H1 (cell line): ENCODE results near the gene HSPA2. TPM values are rescaled to one million over a fixed set of nuclear protein-coding genes. Genes with fewer than 3 reads are reported as not detected.

ENCODE experiments used
- CTCF ChIA-PET: fragments of 300-600 bp; sonication (Branson Sonifier 250); formaldehyde crosslinking; loops from one replicate; lab custom pipeline; 2021; ENCODE audit not compliant: partially characterized antibody; lab: Charles Lee
- POLR2A ChIA-PET: fragments of 300-600 bp; sonication (Branson Sonifier 250); formaldehyde crosslinking; loops from one replicate; lab custom pipeline; 2021; ENCODE audit warnings: inconsistent platforms; ENCODE audit not compliant: partially characterized antibody; lab: Charles Lee
- DNase-seq, 2 experiments: peaks; one replicate each; pipeline versions ENCODE4 v3.0.0 to v3.0.0-alpha.2; 2010 to 2022; ENCODE audit warnings: low spot score in 2 of 2, low read depth in 1 of 2, mixed read lengths in 1 of 2
- FAIRE-seq: peaks from 2 replicates; lab custom pipeline; 2011; peaks lifted over from hg19 to GRCh38; lab: Jason Lieb, UNC
- H2AFZ ChIP-seq: 2 replicates; pipeline ENCODE4 v1.8.1; 2012; ENCODE audit warnings: low read length, inconsistent platforms
- H2AK5ac ChIP-seq: 2 replicates; pipeline ENCODE4 v1.6.1; 2013; ENCODE audit warnings: low read depth, low read length
- H2BK120ac ChIP-seq: replicated peaks from 2 replicates; pipeline ENCODE3; 2013; ENCODE audit warnings: low read depth, low read length, inconsistent platforms
- H2BK12ac ChIP-seq: 2 replicates; pipeline ENCODE4 v1.6.1; 2013; ENCODE audit warnings: low read depth, low read length
- H2BK15ac ChIP-seq: 2 replicates; pipeline ENCODE4 v1.6.1; 2013; ENCODE audit warnings: low read length
- H2BK20ac ChIP-seq: 2 replicates; pipeline ENCODE4 v1.6.1; 2013; ENCODE audit warnings: low read length
- H2BK5ac ChIP-seq: 2 replicates; pipeline ENCODE4 v1.6.1; 2013; ENCODE audit warnings: low read depth, low read length
- H3K14ac ChIP-seq: 2 replicates; pipeline ENCODE4 v1.6.1; 2013; ENCODE audit warnings: inconsistent platforms; ENCODE audit not compliant: insufficient read length
- H3K18ac ChIP-seq: 2 replicates; pipeline ENCODE4 v1.6.1; 2013; ENCODE audit warnings: low read length; ENCODE audit errors: extremely low read depth
- H3K23ac ChIP-seq: 2 replicates; pipeline ENCODE4 v1.6.1; 2013; ENCODE audit warnings: inconsistent platforms; ENCODE audit not compliant: insufficient read length
- H3K23me2 ChIP-seq: 2 replicates; pipeline ENCODE4 v1.6.1; 2013; ENCODE audit warnings: low read depth, low read length
- H3K27ac ChIP-seq: 2 replicates; pipeline ENCODE4 v1.6.1; 2011; ENCODE audit warnings: low read depth, low read length, inconsistent platforms
- H3K27me3 ChIP-seq, 4 experiments: replicated peaks in 1 of 4; 1 replicate in 1 of 4; 2 replicates in 3 of 4; pipeline versions ENCODE4 v1.6.1 to v1.8.1; 2011 to 2013; ENCODE audit warnings: low read length in 3 of 4, mild to moderate bottlenecking in 3 of 4, inconsistent platforms in 2 of 4, mixed read lengths in 2 of 4, moderate library complexity in 1 of 4; ENCODE audit not compliant: control insufficient read depth in 3 of 4, insufficient read depth in 3 of 4; ENCODE audit errors: extremely low read depth in 1 of 4
- H3K36me3 ChIP-seq, 4 experiments: 2 replicates each; pipeline versions ENCODE4 v1.6.1 to v1.8.1; 2011 to 2013; ENCODE audit warnings: mild to moderate bottlenecking in 4 of 4, low read length in 3 of 4, moderate library complexity in 2 of 4, control low read depth in 1 of 4, inconsistent platforms in 1 of 4; ENCODE audit not compliant: insufficient read depth in 4 of 4, control insufficient read depth in 2 of 4
- H3K4ac ChIP-seq: replicated peaks from 2 replicates; pipeline ENCODE3; 2013; ENCODE audit warnings: low read length, low read depth, mixed read lengths, inconsistent platforms; ENCODE audit not compliant: insufficient read length
- H3K4me1 ChIP-seq, 4 experiments: replicated peaks in 1 of 4; 1 replicate in 1 of 4; 2 replicates in 3 of 4; pipeline versions ENCODE4 v1.6.1 to v1.8.1; 2011 to 2013; ENCODE audit warnings: low read length in 3 of 4, inconsistent platforms in 2 of 4, mixed read lengths in 1 of 4; ENCODE audit not compliant: insufficient read depth in 4 of 4, control insufficient read depth in 3 of 4
- H3K4me2 ChIP-seq, 2 experiments: 2 replicates each; pipeline versions ENCODE4 v1.6.1 to v1.8.1; 2011 to 2013; ENCODE audit warnings: low read depth in 2 of 2, low read length in 2 of 2, control low read depth in 1 of 2, inconsistent platforms in 1 of 2, mild to moderate bottlenecking in 1 of 2; ENCODE audit not compliant: insufficient read depth in 1 of 2
- H3K4me3 ChIP-seq, 4 experiments: fragments of 200-600, 300-600 bp in 1 of 4; sonication (generic), shearing (Covaris generic), sonication (Bioruptor Twin) in 1 of 4; 2 replicates each; pipeline versions ENCODE4 v1.5.1 to v1.8.1; 2011 to 2016; ENCODE audit warnings: low read length in 4 of 4, low read depth in 3 of 4, control low read depth in 2 of 4, inconsistent platforms in 2 of 4, mild to moderate bottlenecking in 2 of 4, mixed read lengths in 1 of 4, moderate library complexity in 1 of 4; ENCODE audit not compliant: insufficient read depth in 2 of 4; ENCODE audit errors: extremely low read depth in 1 of 4
- H3K56ac ChIP-seq: replicated peaks from 2 replicates; pipeline ENCODE3; 2013; ENCODE audit warnings: low read depth, mild to moderate bottlenecking, mixed read lengths, low read length, inconsistent platforms; ENCODE audit not compliant: insufficient read length
- H3K79me1 ChIP-seq: 2 replicates; pipeline ENCODE4 v1.6.1; 2013; ENCODE audit warnings: low read depth, low read length, control low read depth
- H3K79me2 ChIP-seq, 2 experiments: 2 replicates each; pipeline versions ENCODE4 v1.6.1 to v1.8.1; 2012 to 2013; ENCODE audit warnings: low read length in 2 of 2, mild to moderate bottlenecking in 2 of 2, inconsistent platforms in 1 of 2; ENCODE audit not compliant: insufficient read depth in 2 of 2, control insufficient read depth in 1 of 2
- H3K9ac ChIP-seq, 4 experiments: replicated peaks in 1 of 4; 1 replicate in 1 of 4; 2 replicates in 3 of 4; pipeline versions ENCODE4 v1.6.1 to v1.8.1; 2011 to 2013; ENCODE audit warnings: low read depth in 3 of 4, low read length in 3 of 4, control low read depth in 2 of 4, mild to moderate bottlenecking in 2 of 4, moderate library complexity in 2 of 4, inconsistent platforms in 1 of 4; ENCODE audit errors: extremely low read depth in 1 of 4
- H3K9me3 ChIP-seq, 2 experiments: 2 replicates each; pipeline versions ENCODE4 v1.6.1 to v1.8.1; 2012 to 2013; ENCODE audit warnings: mild to moderate bottlenecking in 2 of 2, moderate library complexity in 2 of 2, control low read depth in 1 of 2, inconsistent platforms in 1 of 2, low read depth in 1 of 2, low read length in 1 of 2, mixed read lengths in 1 of 2; ENCODE audit not compliant: insufficient read depth in 2 of 2
- H4K20me1 ChIP-seq, 2 experiments: replicated peaks in 1 of 2; 2 replicates each; pipeline versions ENCODE3 to v1.8.1; 2011 to 2013; ENCODE audit warnings: inconsistent platforms in 2 of 2, low read length in 2 of 2, mild to moderate bottlenecking in 1 of 2; ENCODE audit not compliant: insufficient read depth in 2 of 2, control insufficient read depth in 1 of 2
- H4K5ac ChIP-seq: 2 replicates; pipeline ENCODE4 v1.6.1; 2013; ENCODE audit warnings: low read length, low read depth, mixed read lengths, inconsistent platforms; ENCODE audit not compliant: insufficient read length
- H4K8ac ChIP-seq: 2 replicates; pipeline ENCODE4 v1.8.0; 2013; ENCODE audit warnings: mild to moderate bottlenecking, moderate library complexity, low read length, inconsistent platforms; ENCODE audit not compliant: insufficient read depth; ENCODE audit errors: extremely low read depth
- H4K91ac ChIP-seq: replicated peaks from 2 replicates; pipeline ENCODE3; 2013; ENCODE audit warnings: low read length, mixed read lengths, inconsistent platforms; ENCODE audit not compliant: insufficient read length
- GABPA ChIP-seq: IDR thresholded peaks from 2 replicates; pipeline ENCODE4 v1.6.1; 2011; ENCODE audit warnings: mild to moderate bottlenecking, low read length, moderate library complexity, borderline replicate concordance; ENCODE audit not compliant: insufficient read depth
- HDAC2 ChIP-seq, 2 experiments: fragments of 300-600 bp in 1 of 2; sonication (generic) in 1 of 2; IDR thresholded peaks; 2 replicates each; pipeline ENCODE4 v1.6.1; 2011 to 2012; ENCODE audit warnings: low read depth in 2 of 2, low read length in 2 of 2, mild to moderate bottlenecking in 2 of 2, moderate library complexity in 2 of 2, borderline replicate concordance in 1 of 2, inconsistent platforms in 1 of 2
- NANOG ChIP-seq: IDR thresholded peaks from 2 replicates; pipeline ENCODE4 v1.6.1; 2011; ENCODE audit warnings: low read length, low read depth, mild to moderate bottlenecking, inconsistent platforms; ENCODE audit not compliant: insufficient read depth, poor library complexity, severe bottlenecking
- POLR2A ChIP-seq, 2 experiments: IDR thresholded peaks; 1 replicate in 1 of 2; 2 replicates in 1 of 2; pipeline ENCODE4 v1.6.1; 2011; ENCODE audit warnings: low read depth in 2 of 2, low read length in 2 of 2, mild to moderate bottlenecking in 2 of 2; ENCODE audit errors: control extremely low read depth in 1 of 2
- polyA plus RNA-seq, 7 experiments: library from polyadenylated mRNA; depleted of rRNA in 3 of 7; stranded (reverse) in 5 of 7; unstranded in 2 of 7; fragments of >200 nt in 5 of 7; fragments of 200-250 nt in 2 of 7; gene quantifications; 1 replicate in 5 of 7; 2 replicates in 1 of 7; 4 replicates in 1 of 7; pipeline versions ENCODE4 v1.2.1 to v1.2.3, GENCODE V29; 2011 to 2013; ENCODE audit warnings: missing spikeins in 2 of 7, mixed read lengths in 2 of 7
- total RNA-seq: library from RNA; stranded (reverse); fragmentation: NEBNext Ultra II Directional; extraction: Animal tissue kit (Norgen Biotek cat#: 25700); gene quantifications from 2 replicates; pipeline ENCODE4 v1.2.1, GENCODE V29; 2021

The HSPA2 gene
- total and polyA plus RNA-seq, 2 of the 8 experiments (the other 6 are each of a cell fraction or from before 2014, with no cell fraction given): 30.5 to 82.9 TPM

- ChIA-PET POLR2A (interaction anchor here (1.1 to 2.3 kb wide), 2 partner anchors 8 to 68 kb away, joined by 4 to 5 read pairs; partner anchors contain the start of gene ZBTB1), CTCF (interaction anchor here (0.7 to 2.3 kb wide), 4 partner anchors 12 to 164 kb away, joined by 3 to 8 read pairs (median 4); no protein-coding TSS in a partner anchor)
- H3K23me2 ChIP-seq: no peaks in the 10 kb centered on the region
- no peak overlapping the region for H3K23ac ChIP-seq
- H3K79me1 ChIP-seq: no peaks in the 10 kb centered on the region
- H2BK12ac ChIP-seq: peak overlapping the region; percentile 75; the same call in 1 of the 2 replicates
- no peaks in the 10 kb centered on the region for H3K9me3 ChIP-seq
- H4K5ac ChIP-seq: no peak overlapping the region
- peak overlapping the region; percentile 39 to 52; a peak in 3 of 4 replicates for H3K4me2 ChIP-seq
- no peak overlapping the region for H3K56ac ChIP-seq
- H2AK5ac ChIP-seq: no peak overlapping the region
- peak overlapping the region; percentile 82; the same call in 1 of the 2 replicates for H2BK20ac ChIP-seq
- no peak for FAIRE-seq
- no peaks in the 10 kb centered on the region for H3K36me3 ChIP-seq
- peak overlapping the region; percentile 68; the same call in 1 of the 2 replicates for H2AFZ ChIP-seq
- H2BK15ac ChIP-seq: 0 out of 2 replicates have a peak overlapping the region, but pooled peaks have one; percentile 31
- H2BK120ac ChIP-seq: no peak overlapping the region
- peak overlapping the region in 1 of 4 experiments; percentile 9; a peak in 1 of 8 replicates for H3K4me3 ChIP-seq
- H3K18ac ChIP-seq: no peak overlapping the region
- H3K27me3 ChIP-seq: no peaks in the 10 kb centered on the region
- no peaks in the 10 kb centered on the region for H3K79me2 ChIP-seq
- no peak overlapping the region for H4K8ac ChIP-seq
- no peak overlapping the region for H3K14ac ChIP-seq
- H3K4me1 ChIP-seq: peaks cover 2 to 13% (median 6%) of the 10 kb centered on the region in 4 experiments; a peak in 5 of 7 replicates
- no peak overlapping the region for H3K4ac ChIP-seq
- no peaks in the 10 kb centered on the region for H4K20me1 ChIP-seq
- no peak overlapping the region for H3K27ac ChIP-seq
- peak overlapping the region; percentile 31; the same call in 1 of the 2 replicates for H2BK5ac ChIP-seq
- no peak overlapping the region for H3K9ac ChIP-seq
- H4K91ac ChIP-seq: peak overlapping the region; percentile 11
- DNase-seq: no peak
- TF ChIP-seq GABPA (no peak), HDAC2 (IDR thresholded peaks at IDR 0.05; ENCODE audit: borderline replicate concordance in 1 of 2, low read depth in 2 of 2, low read length in 2 of 2) (no peak), POLR2A (IDR thresholded peaks at IDR 0.05; ENCODE audit: control extremely low read depth in 1 of 2, low read depth in 2 of 2, low read length in 2 of 2) (no peak), NANOG (no peak)
Observed at GRCh38 chr14:64572386-64573104, 32.0 kb downstream of the HSPA2 start.
